K562 (cell line): Measurements from ENCODE around the gene LYPD5. TPM values are rescaled to one million over a fixed set of nuclear protein-coding genes. Genes with fewer than 3 reads are reported as not detected.

ENCODE experiments used
- ATF3 ChIP-seq, 2 experiments: fragments of 450-650 bp in 1 of 2; sonication (generic) in 1 of 2; formaldehyde crosslinking in 1 of 2; IDR thresholded peaks in 1 of 2; conservative IDR thresholded peaks in 1 of 2; 2 replicates each; pipeline versions ENCODE4 v1.6.1 to v1.8.1; 2016 to 2023; ENCODE audit warnings: mild to moderate bottlenecking in 2 of 2, moderate library complexity in 2 of 2, inconsistent platforms in 1 of 2, missing genetic modification reagents in 1 of 2
- BACH1 ChIP-seq: fragments of 200-800 bp; sonication (Bioruptor generic); IDR thresholded peaks from 2 replicates; pipeline ENCODE4 v1.6.1; 2016; ENCODE audit warnings: missing genetic modification characterization, missing compliant biosample characterization
- ETV5 ChIP-seq: sonication (generic); formaldehyde crosslinking; IDR thresholded peaks from 2 replicates; pipeline ENCODE4 v1.4.0; 2020; ENCODE audit warnings: low read depth, mild to moderate bottlenecking, missing genetic modification reagents
- FOSL1 ChIP-seq: fragments of 200-800 bp; sonication (Bioruptor generic); conservative IDR thresholded peaks from 2 replicates; pipeline ENCODE4 v1.6.1; 2016; ENCODE audit warnings: missing genetic modification characterization, missing compliant biosample characterization
- HMBOX1 ChIP-seq: sonication (generic); IDR thresholded peaks from 2 replicates; pipeline ENCODE4 v1.6.1; 2016
- JUND ChIP-seq, 2 experiments: IDR thresholded peaks; 2 replicates in 1 of 2; 3 replicates in 1 of 2; pipeline ENCODE4 v1.6.1; 2011; ENCODE audit warnings: borderline replicate concordance in 2 of 2, low read depth in 2 of 2, low read length in 2 of 2, improper control_type of control experiment in 1 of 2, missing biosample characterization in 1 of 2, missing genetic modification characterization in 1 of 2, missing genetic modification reagents in 1 of 2
- MAZ ChIP-seq, 2 experiments: fragments of 450-650 bp in 1 of 2; sonication (generic) in 1 of 2; formaldehyde crosslinking; IDR thresholded peaks in 1 of 2; conservative IDR thresholded peaks in 1 of 2; 2 replicates each; pipeline versions ENCODE4 v1.4.0 to v1.5.0; 2020; ENCODE audit warnings: mild to moderate bottlenecking in 1 of 2, missing genetic modification reagents in 1 of 2
- TFAP4 ChIP-seq: sonication (generic); formaldehyde crosslinking; IDR thresholded peaks from 2 replicates; pipeline ENCODE4 v1.8.0; 2022; ENCODE audit warnings: missing genetic modification reagents, mild to moderate bottlenecking, moderate library complexity, borderline replicate concordance
- ZFX ChIP-seq: sonication (generic); formaldehyde crosslinking; IDR thresholded peaks from 2 replicates; pipeline ENCODE4 v1.8.0; 2022; ENCODE audit warnings: mild to moderate bottlenecking, missing genetic modification reagents, moderate library complexity
- ZNF174 ChIP-seq: fragments of 250-450 bp; sonication (Bioruptor Pico); IDR thresholded peaks from 2 replicates; pipeline ENCODE4 v1.4.0; 2020; ENCODE audit warnings: mild to moderate bottlenecking
- ZNF175 ChIP-seq: fragments of 200-800 bp; sonication (Bioruptor generic); IDR thresholded peaks from 2 replicates; pipeline ENCODE4 v1.6.1; 2016; ENCODE audit warnings: low read depth, mild to moderate bottlenecking, missing genetic modification characterization, missing compliant biosample characterization
- ZNF41 ChIP-seq: fragments of 250-450 bp; sonication (Bioruptor Pico); conservative IDR thresholded peaks from 2 replicates; pipeline ENCODE4 v1.4.0; 2020; ENCODE audit warnings: mild to moderate bottlenecking
- ZNF592 ChIP-seq: fragments of 450-650 bp; IDR thresholded peaks from 2 replicates; pipeline ENCODE4 v1.6.1; 2017; ENCODE audit warnings: antibody characterized with exemption, mild to moderate bottlenecking
- polyA plus RNA-seq, 8 experiments: library from polyadenylated mRNA; depleted of rRNA in 4 of 8; stranded (reverse) in 5 of 8; unstranded in 3 of 8; fragments of >200 nt; fragmentation: Nextera tagmentation in 2 of 8; fragmentation: Illumina TruSeq in 1 of 8; extraction: Ambion mirVana in 2 of 8; extraction: Trizol in 1 of 8; gene quantifications; 2 replicates each; pipeline versions ENCODE4 v1.2.1 to v1.2.3, GENCODE V29; 2011 to 2014; ENCODE audit warnings: inconsistent platforms in 1 of 8, missing spikeins in 1 of 8
- total RNA-seq, 7 experiments: library from RNA; depleted of rRNA in 6 of 7; stranded (reverse); fragments of >200 nt in 6 of 7; fragmentation: Illumina TruSeq in 2 of 7; extraction: Trizol in 2 of 7; gene quantifications; 2 replicates each; pipeline versions ENCODE4 v1.2.1 to v1.2.3, GENCODE V29; 2011 to 2021; ENCODE audit warnings: low replicate concordance in 1 of 7

The LYPD5 gene
- total and polyA plus RNA-seq, 9 of the 15 experiments (the other 6 are each of a cell fraction or from before 2014, with no cell fraction given) = 0.03 to 0.22 (median 0.10) TPM; not detected in 3

- peak; percentile 36; the same call in 1 of the 2 replicates for TF ChIP-seq ZNF592
- TF ChIP-seq FOSL1 (tag) = peak; percentile 94
- peak; percentile 84 for TF ChIP-seq JUND (IDR thresholded peaks at IDR 0.05; ENCODE audit: borderline replicate concordance, low read depth, low read length)
- peak; percentile 49; the same call in 1 of the 3 replicates for TF ChIP-seq JUND (tag; IDR thresholded peaks at IDR 0.05; ENCODE audit: borderline replicate concordance, low read depth, low read length)
- TF ChIP-seq ZFX (CRISPR knock-in tag) = peak; percentile 48; the same call in 1 of the 2 replicates
- peak; percentile 75 for TF ChIP-seq ATF3 (IDR thresholded peaks at IDR 0.05)
- no peak for TF ChIP-seq ATF3 (CRISPR knock-in tag; conservative IDR thresholded peaks at IDR 0.05)
- TF ChIP-seq BACH1 (tag) = no peak
- TF ChIP-seq ZNF175 (CRISPR knock-in tag) = 0 out of 2 replicates have a peak, but pooled peaks have one; percentile 32
- 0 out of 2 replicates have a peak, but pooled peaks have one; percentile 14 for TF ChIP-seq TFAP4 (CRISPR knock-in tag)
- peak; percentile 81 for TF ChIP-seq ETV5 (CRISPR knock-in tag)
- TF ChIP-seq MAZ (CRISPR knock-in tag; conservative IDR thresholded peaks at IDR 0.05 in 1 of 2, IDR thresholded peaks at IDR 0.05 in 1 of 2) = peak; percentile 15 to 32; a peak in 2 of 4 replicates
- TF ChIP-seq ZNF174 (CRISPR knock-in tag) = no peak
- no peak for TF ChIP-seq HMBOX1
- TF ChIP-seq ZNF41 (CRISPR knock-in tag) = no peak
Measured at GRCh38 chr19:43765109-43765876, 37.0 kb downstream of the LYPD5 start (continued).
